B cell (primary cell): Measurements from ENCODE around the gene RTF2. TPM values are rescaled to one million over a fixed set of nuclear protein-coding genes. Genes with fewer than 3 reads are reported as not detected.

Source experiments
- ATAC-seq: fragments of 200-7000 bp; cut with Tn5 transposase; one replicate; pipeline ENCODE4 v1.10.0; 2021; ENCODE audit warnings: low read depth, mild to moderate bottlenecking, moderate number of reproducible peaks, moderate library complexity
- CTCF ChIA-PET: fragments of 350-600 bp; sonication (Branson Sonifier 250); formaldehyde crosslinking; loops from one replicate; lab custom pipeline; 2021; ENCODE audit warnings: antibody characterized with exemption, inconsistent platforms; lab: Charles Lee
- POLR2A ChIA-PET: fragments of 350-600 bp; sonication (Branson Sonifier 250); formaldehyde crosslinking; loops from one replicate; lab custom pipeline; 2021; ENCODE audit warnings: antibody characterized with exemption; lab: Charles Lee
- DNase-seq: peaks from one replicate; pipeline ENCODE4 v3.0.0; 2013
- H2AFZ ChIP-seq: 2 replicates; pipeline ENCODE4 v1.6.1; 2012; ENCODE audit warnings: mild to moderate bottlenecking, low read depth, low read length; ENCODE audit not compliant: insufficient read depth, poor library complexity, severe bottlenecking
- H3K27ac ChIP-seq, 2 donors: 1 replicate in 1 of 2; 2 replicates in 1 of 2; pipeline ENCODE4 v1.5.1; 2012 to 2013; ENCODE audit warnings: low read length in 2 of 2, mild to moderate bottlenecking in 2 of 2, moderate library complexity in 1 of 2
- H3K27me3 ChIP-seq, 4 experiments: fragments of 200-600 bp in 1 of 4; sonication (generic) in 1 of 4; replicated peaks in 1 of 4; 1 replicate in 2 of 4; 2 replicates in 2 of 4; pipeline versions ENCODE4 v1.6.1 to v1.7.0; 2013 to 2016; ENCODE audit warnings: low read length in 3 of 4, mild to moderate bottlenecking in 2 of 4, mixed read lengths in 1 of 4, moderate library complexity in 1 of 4; ENCODE audit not compliant: insufficient read depth in 4 of 4, control insufficient read depth in 3 of 4; ENCODE audit errors: control extremely low read depth in 1 of 4
- H3K36me3 ChIP-seq, 2 experiments: replicated peaks in 1 of 2; 1 replicate in 1 of 2; 2 replicates in 1 of 2; pipeline versions ENCODE4 v1.6.1 to v1.7.1; 2013; ENCODE audit warnings: low read length in 1 of 2; ENCODE audit not compliant: insufficient read depth in 2 of 2, control insufficient read depth in 1 of 2; ENCODE audit errors: control extremely low read depth in 1 of 2, extremely low read depth in 1 of 2
- H3K4me1 ChIP-seq, 2 donors: fragments of 200-600 bp in 1 of 2; sonication (generic) in 1 of 2; 1 replicate in 1 of 2; 2 replicates in 1 of 2; pipeline versions ENCODE4 v1.5.1 to v1.6.1; 2013 to 2017; ENCODE audit warnings: low read length in 2 of 2; ENCODE audit not compliant: control insufficient read depth in 2 of 2, insufficient read depth in 2 of 2
- H3K4me2 ChIP-seq: replicated peaks from 2 replicates; pipeline ENCODE3; 2012; ENCODE audit warnings: mild to moderate bottlenecking, low read depth, low read length; ENCODE audit not compliant: poor library complexity, severe bottlenecking
- H3K4me3 ChIP-seq, 5 experiments: fragments of 200-600 bp in 1 of 5; sonication (generic) in 1 of 5; 1 replicate in 3 of 5; 2 replicates in 2 of 5; pipeline versions ENCODE4 v1.5.1 to v1.7.0; 2011 to 2016; ENCODE audit warnings: low read length in 4 of 5, mild to moderate bottlenecking in 4 of 5, low read depth in 2 of 5, control low read depth in 1 of 5, moderate library complexity in 1 of 5; ENCODE audit not compliant: insufficient read depth in 1 of 5; ENCODE audit errors: control extremely low read depth in 1 of 5, extremely low read depth in 1 of 5
- H3K79me2 ChIP-seq: fragments of 200-600 bp; sonication (generic); one replicate; pipeline ENCODE4 v1.6.0; 2016; ENCODE audit warnings: low read length; ENCODE audit not compliant: control insufficient read depth, insufficient read depth
- H3K9ac ChIP-seq: fragments of 200-600 bp; sonication (generic); 2 replicates; pipeline ENCODE4 v1.6.1; 2017; ENCODE audit warnings: mild to moderate bottlenecking, low read length, moderate library complexity
- H3K9me3 ChIP-seq, 3 donors: one replicate each; pipeline versions ENCODE4 v1.6.1 to v1.7.1; 2013; ENCODE audit warnings: low read length in 2 of 3; ENCODE audit not compliant: control insufficient read depth in 2 of 3, insufficient read depth in 1 of 3; ENCODE audit errors: control extremely low read depth in 1 of 3
- H4K20me1 ChIP-seq: 2 replicates; pipeline ENCODE4 v1.6.0; 2012; ENCODE audit warnings: mild to moderate bottlenecking, low read length; ENCODE audit not compliant: insufficient read depth, control insufficient read depth, poor library complexity, severe bottlenecking
- H3K27ac Mint-ChIP-seq: one replicate; pipeline ENCODE4 v1.8.0; 2021; ENCODE audit warnings: mixed read lengths
- H3K27me3 Mint-ChIP-seq: one replicate; pipeline ENCODE4 v1.8.0; 2021; ENCODE audit warnings: mixed read lengths
- H3K4me1 Mint-ChIP-seq: one replicate; pipeline ENCODE4 v1.8.0; 2021; ENCODE audit warnings: mixed read lengths
- H3K4me3 Mint-ChIP-seq: one replicate; pipeline ENCODE4 v1.8.0; 2021; ENCODE audit warnings: mixed read lengths
- H3K9me3 Mint-ChIP-seq: one replicate; pipeline ENCODE4 v1.8.0; 2022; ENCODE audit warnings: mixed read lengths; ENCODE audit not compliant: insufficient read depth
- CTCF ChIP-seq: fragments of 200-600 bp; IDR thresholded peaks from one replicate; pipeline ENCODE4 v1.8.0; 2022; ENCODE audit warnings: antibody characterized with exemption, mild to moderate bottlenecking
- EZH2 ChIP-seq: IDR thresholded peaks from 2 replicates; pipeline ENCODE4 v1.6.1; 2012; ENCODE audit warnings: borderline replicate concordance, low read depth, mild to moderate bottlenecking, moderate library complexity, low read length; ENCODE audit not compliant: insufficient read depth, poor library complexity, severe bottlenecking
- WGBS: methylation state at CpG from one replicate; pipeline ENCODE4 v1.1.5; 2013; ENCODE audit warnings: missing lambda C conversion rate; ENCODE audit not compliant: insufficient coverage; 5-methylcytosine and 5-hydroxymethylcytosine counted together
- intact Hi-C: fragments of 100-400 bp; cut with micrococcal nuclease; formaldehyde crosslinking; loops from one replicate; pipeline ENCODE4 v1.10.0; 2022
- polyA plus RNA-seq: library from polyadenylated mRNA; depleted of rRNA; stranded (reverse); fragments of >200 nt; gene quantifications from 2 replicates; pipeline ENCODE4 v1.2.3, GENCODE V29; 2012
- total RNA-seq, 2 donors: library from RNA; stranded (reverse); fragments of 120-200 nt in 1 of 2; gene quantifications; 1 replicate in 1 of 2; 2 replicates in 1 of 2; pipeline versions ENCODE4 v1.2.3 to v1.2.4, GENCODE V29; 2013 to 2022

Gene RTF2
- total and polyA plus RNA-seq, 2 donors (not counting 1 experiment from before 2014, with no cell fraction given): 34.6 to 78.4 TPM

DNA sequence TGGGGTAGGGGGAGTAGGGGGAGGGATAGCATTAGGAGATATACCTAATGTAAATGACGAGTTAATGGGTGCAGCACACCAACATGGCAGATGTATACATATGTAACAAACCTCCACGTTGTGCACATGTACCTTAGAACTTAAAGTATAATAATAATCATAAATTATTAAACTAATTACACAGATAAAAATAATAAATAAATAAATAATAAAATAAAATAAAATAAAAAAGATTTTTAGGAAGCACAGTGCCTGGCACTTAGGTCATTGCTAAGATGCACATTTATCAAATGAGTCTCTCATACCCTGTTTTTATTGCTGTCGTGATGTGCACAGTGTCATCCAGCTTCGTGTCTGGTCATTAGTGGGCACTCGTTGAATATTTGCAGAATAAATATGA is 19.0 kb upstream of the RTF2 start:
- Histone ChIP-seq H3K4me1 (peaks cover 9 to 19% of the 10 kb centered on the region in 2 donors), H3K4me3 (no peak overlapping the region), H4K20me1 (no peaks in the 10 kb centered on the region), H2AFZ (no peak overlapping the region), H3K9ac (no peak overlapping the region), H3K4me2 (no peak overlapping the region), H3K27me3 (no peaks in the 10 kb centered on the region), H3K27ac (no peak overlapping the region), H3K36me3 (no peaks in the 10 kb centered on the region), H3K79me2 (no peaks in the 10 kb centered on the region), H3K9me3 (no peaks in the 10 kb centered on the region)
- Mint-ChIP-seq H3K4me1 (peaks cover 10% of the 10 kb centered on the region), H3K27me3 (no peaks in the 10 kb centered on the region), H3K4me3 (no peak overlapping the region), H3K9me3 (no peaks in the 10 kb centered on the region), H3K27ac (no peak overlapping the region)
- no peak for ATAC-seq
- ChIA-PET POLR2A (no interaction called here), CTCF (no interaction called here)
- no peak for DNase-seq
- TF ChIP-seq CTCF: no peak
- no peak for TF ChIP-seq EZH2
- intact Hi-C loops: no loop called here
- no CpG with 5 or more reads among the region's 5 CpGs for WGBS

DNA sequence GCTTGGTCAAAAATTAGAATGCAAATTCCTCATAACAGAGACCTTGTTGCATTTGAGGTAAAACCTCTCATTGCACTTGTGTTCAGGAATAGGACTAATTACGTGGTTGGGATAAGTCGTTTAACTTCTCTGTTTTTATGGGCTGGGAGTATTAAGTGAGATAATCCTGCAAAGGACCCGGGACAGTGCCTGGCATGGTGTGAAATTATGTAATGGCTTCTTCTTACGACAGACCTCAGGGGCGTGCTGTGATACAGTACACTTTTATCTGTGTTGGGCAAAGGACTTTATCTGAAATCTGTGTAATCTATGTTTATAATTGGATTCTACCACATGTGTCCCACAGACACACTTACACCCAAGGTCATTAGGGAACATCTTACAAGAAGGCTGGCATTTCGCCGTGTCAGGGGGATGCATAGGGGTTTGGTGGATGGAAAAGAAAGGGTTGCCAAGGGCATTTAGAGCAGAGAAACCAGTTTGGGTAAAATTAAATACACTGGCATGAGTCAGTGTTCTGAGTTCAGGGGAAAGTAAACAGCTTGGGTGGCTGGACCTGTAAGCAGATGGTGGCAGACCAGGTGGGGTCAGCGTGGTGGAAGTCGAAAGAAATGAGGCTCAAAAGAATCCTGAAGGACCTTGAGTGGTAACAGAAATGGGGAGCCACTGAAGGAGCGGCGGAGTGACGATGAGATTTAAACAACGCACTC is 17.2 kb upstream of the RTF2 start:
- Histone ChIP-seq H3K4me3 (no peak overlapping the region), H3K4me1 (peaks cover 9 to 19% of the 10 kb centered on the region in 2 donors), H4K20me1 (no peaks in the 10 kb centered on the region), H3K9me3 (no peaks in the 10 kb centered on the region), H3K27ac (no peak overlapping the region), H3K79me2 (no peaks in the 10 kb centered on the region), H2AFZ (no peak overlapping the region), H3K36me3 (no peaks in the 10 kb centered on the region), H3K9ac (no peak overlapping the region), H3K4me2 (no peak overlapping the region), H3K27me3 (no peaks in the 10 kb centered on the region)
- CTCF ChIA-PET: no interaction called here
- H3K4me1 Mint-ChIP-seq: peaks cover 11% of the 10 kb centered on the region
- intact Hi-C loops: no loop called here
- no peaks in the 10 kb centered on the region for H3K27me3 Mint-ChIP-seq
- DNase-seq (no peak), ATAC-seq (no peak)
- no peak overlapping the region for H3K4me3 Mint-ChIP-seq
- TF ChIP-seq CTCF (no peak), EZH2 (no peak)
- H3K27ac Mint-ChIP-seq: no peak overlapping the region
- POLR2A ChIA-PET: no interaction called here
- 93% methylated on average over 8 of the region's 13 CpGs for WGBS
- no peaks in the 10 kb centered on the region for H3K9me3 Mint-ChIP-seq
